ENCODE results near the gene MUC6.

MUC6 gene

GRCh38 chr11:1009371-1009770 is 27.1 kb downstream of the MUC6 start:
- POLR2A ChIA-PET, result no interaction called here
- no peak for TF ChIP-seq TARDBP (IDR thresholded peaks at IDR 0.05)
- TF ChIP-seq ARNT (IDR thresholded peaks at IDR 0.05), result no peak
- TF ChIP-seq HDGF (IDR thresholded peaks at IDR 0.05; ENCODE audit: borderline replicate concordance), result no peak
- TF ChIP-seq ZNF384 (IDR thresholded peaks at IDR 0.05), result no peak
- TF ChIP-seq CTBP1 (IDR thresholded peaks at IDR 0.05; ENCODE audit: borderline replicate concordance), result no peak
- no peak for DNase-seq (ENCODE audit: extremely low spot score)
- CTCF ChIA-PET, result no interaction called here

GRCh38 chr11:1008803-1009145 is 27.7 kb downstream of the MUC6 start:
- ChIA-PET CTCF (no interaction called here), POLR2A (no interaction called here)
- DNase-seq (ENCODE audit: extremely low spot score), result no peak
- TF ChIP-seq L3MBTL2 (conservative IDR thresholded peaks at IDR 0.05), result no peak
- TF ChIP-seq CTBP1 (IDR thresholded peaks at IDR 0.05; ENCODE audit: borderline replicate concordance), result no peak
- no peak for TF ChIP-seq BHLHE40 (IDR thresholded peaks at IDR 0.05; ENCODE audit: borderline replicate concordance)
- no peak for TF ChIP-seq SUZ12 (IDR thresholded peaks at IDR 0.05)
- TF ChIP-seq ZNF384 (IDR thresholded peaks at IDR 0.05), result no peak
- no peak for TF ChIP-seq ARNT (IDR thresholded peaks at IDR 0.05)
- no peak for TF ChIP-seq PKNOX1 (IDR thresholded peaks at IDR 0.05)
- TF ChIP-seq FOXM1 (IDR thresholded peaks at IDR 0.05; ENCODE audit: borderline replicate concordance), result no peak
- no peak for TF ChIP-seq FOXK2 (IDR thresholded peaks at IDR 0.05)

- ChIA-PET CTCF (no interaction called here), POLR2A (no interaction called here)
- no peak for DNase-seq (ENCODE audit: extremely low spot score)
- TF ChIP-seq FOXM1 (IDR thresholded peaks at IDR 0.05; ENCODE audit: borderline replicate concordance) (no peak), ZNF384 (IDR thresholded peaks at IDR 0.05) (no peak), TARDBP (IDR thresholded peaks at IDR 0.05) (no peak), NFRKB (IDR thresholded peaks at IDR 0.05) (no peak), HDGF (IDR thresholded peaks at IDR 0.05; ENCODE audit: borderline replicate concordance) (no peak), CTBP1 (IDR thresholded peaks at IDR 0.05; ENCODE audit: borderline replicate concordance) (no peak), ELF4 (IDR thresholded peaks at IDR 0.05) (no peak), FOXK2 (IDR thresholded peaks at IDR 0.05) (no peak), SUZ12 (IDR thresholded peaks at IDR 0.05) (no peak), BHLHE40 (IDR thresholded peaks at IDR 0.05; ENCODE audit: borderline replicate concordance) (no peak), L3MBTL2 (conservative IDR thresholded peaks at IDR 0.05) (no peak), PKNOX1 (IDR thresholded peaks at IDR 0.05) (no peak), SP1 (IDR thresholded peaks at IDR 0.05) (no peak), FOXA1 (IDR thresholded peaks at IDR 0.05) (no peak), LEF1 (IDR thresholded peaks at IDR 0.05; ENCODE audit: borderline replicate concordance) (no peak)
Observed at GRCh38 chr11:1008001-1008802, 28.3 kb downstream of the MUC6 start.

- TF ChIP-seq HDGF (IDR thresholded peaks at IDR 0.05; ENCODE audit: borderline replicate concordance), result no peak
- no peak for TF ChIP-seq BHLHE40 (IDR thresholded peaks at IDR 0.05; ENCODE audit: borderline replicate concordance)
- TF ChIP-seq NFRKB (IDR thresholded peaks at IDR 0.05), result no peak
- ChIA-PET CTCF (no interaction called here), POLR2A (no interaction called here)
- DNase-seq (ENCODE audit: extremely low spot score), result no peak
Observed at GRCh38 chr11:1007279-1007678, 29.2 kb downstream of the MUC6 start.

GRCh38 chr11:1006762-1007161 is 29.8 kb downstream of the MUC6 start:
- TF ChIP-seq ELF4 (IDR thresholded peaks at IDR 0.05), result no peak
- TF ChIP-seq NFRKB (IDR thresholded peaks at IDR 0.05), result no peak
- no peak for TF ChIP-seq CTBP1 (IDR thresholded peaks at IDR 0.05; ENCODE audit: borderline replicate concordance)
- no peak for TF ChIP-seq SUZ12 (IDR thresholded peaks at IDR 0.05)
- TF ChIP-seq PKNOX1 (IDR thresholded peaks at IDR 0.05), result no peak
- DNase-seq (ENCODE audit: extremely low spot score), result no peak
- CTCF ChIA-PET, result no interaction called here
- POLR2A ChIA-PET, result no interaction called here

GRCh38 chr11:1005928-1006327 is 30.6 kb downstream of the MUC6 start:
- DNase-seq (ENCODE audit: extremely low spot score), result no peak
- ChIA-PET POLR2A (no interaction called here), CTCF (no interaction called here)
- TF ChIP-seq FOXM1 (IDR thresholded peaks at IDR 0.05; ENCODE audit: borderline replicate concordance) (no peak), LEF1 (IDR thresholded peaks at IDR 0.05; ENCODE audit: borderline replicate concordance) (no peak), HDGF (IDR thresholded peaks at IDR 0.05; ENCODE audit: borderline replicate concordance) (no peak), L3MBTL2 (conservative IDR thresholded peaks at IDR 0.05) (no peak), FOXA1 (IDR thresholded peaks at IDR 0.05) (no peak), ARNT (IDR thresholded peaks at IDR 0.05) (no peak), TARDBP (IDR thresholded peaks at IDR 0.05) (no peak), NFRKB (IDR thresholded peaks at IDR 0.05) (no peak), ELF4 (IDR thresholded peaks at IDR 0.05) (no peak)

GRCh38 chr11:1003159-1003558 is 33.4 kb downstream of the MUC6 start:
- ChIA-PET POLR2A (no interaction called here), CTCF (no interaction called here)
- TF ChIP-seq FOXK2 (IDR thresholded peaks at IDR 0.05) (no peak), HDGF (IDR thresholded peaks at IDR 0.05; ENCODE audit: borderline replicate concordance) (no peak), NFRKB (IDR thresholded peaks at IDR 0.05) (no peak), SUZ12 (IDR thresholded peaks at IDR 0.05) (no peak), L3MBTL2 (conservative IDR thresholded peaks at IDR 0.05) (no peak), LEF1 (IDR thresholded peaks at IDR 0.05; ENCODE audit: borderline replicate concordance) (no peak), CTBP1 (IDR thresholded peaks at IDR 0.05; ENCODE audit: borderline replicate concordance) (no peak), BHLHE40 (IDR thresholded peaks at IDR 0.05; ENCODE audit: borderline replicate concordance) (no peak), SP1 (IDR thresholded peaks at IDR 0.05) (no peak), ZNF384 (IDR thresholded peaks at IDR 0.05) (no peak), TARDBP (IDR thresholded peaks at IDR 0.05) (no peak), ELF4 (IDR thresholded peaks at IDR 0.05) (no peak), ARNT (IDR thresholded peaks at IDR 0.05) (no peak)
- no peak for DNase-seq (ENCODE audit: extremely low spot score)

Data from HEK293T (cell line).